Measurements from ENCODE around the gene APEH.

The APEH gene

GRCh38 chr3:49705390-49705960, 31.3 kb downstream of the APEH start:
- Histone ChIP-seq H3K9me3 (ENCODE audit: low read length) (no peaks in the 10 kb centered on the region), H3K27me3 (ENCODE audit: insufficient read depth, low read length) (no peaks in the 10 kb centered on the region), H4K20me1 (ENCODE audit: insufficient read depth, low read length) (no peaks in the 10 kb centered on the region), H2AFZ (ENCODE audit: low read length) (no peak overlapping the region), H3K4me2 (ENCODE audit: low read length) (no peak overlapping the region), H3K4me3 (ENCODE audit: low read depth, low read length, poor library complexity, severe bottlenecking) (no peak overlapping the region), H3K4me1 (ENCODE audit: insufficient read depth, low read length, severe bottlenecking) (no peaks in the 10 kb centered on the region), H3K9me2 (ENCODE audit: low read depth, low read length) (no peaks in the 10 kb centered on the region), H3K36me3 (ENCODE audit: insufficient read depth, low read length) (peaks cover 21% of the 10 kb centered on the region; the same call in 1 of the 2 replicates), H3F3A (ENCODE audit: insufficient read depth, low read length) (no peaks in the 10 kb centered on the region), H3K79me2 (ENCODE audit: insufficient read depth, low read length) (no peaks in the 10 kb centered on the region), H3K9ac (ENCODE audit: low read length) (no peak overlapping the region), H3K27ac (ENCODE audit: low read depth, low read length, poor library complexity, severe bottlenecking) (no peak overlapping the region)
- no peak for TF ChIP-seq EZH2 (IDR thresholded peaks at IDR 0.05; ENCODE audit: borderline replicate concordance, low read length)
- TF ChIP-seq, protein P1, sequence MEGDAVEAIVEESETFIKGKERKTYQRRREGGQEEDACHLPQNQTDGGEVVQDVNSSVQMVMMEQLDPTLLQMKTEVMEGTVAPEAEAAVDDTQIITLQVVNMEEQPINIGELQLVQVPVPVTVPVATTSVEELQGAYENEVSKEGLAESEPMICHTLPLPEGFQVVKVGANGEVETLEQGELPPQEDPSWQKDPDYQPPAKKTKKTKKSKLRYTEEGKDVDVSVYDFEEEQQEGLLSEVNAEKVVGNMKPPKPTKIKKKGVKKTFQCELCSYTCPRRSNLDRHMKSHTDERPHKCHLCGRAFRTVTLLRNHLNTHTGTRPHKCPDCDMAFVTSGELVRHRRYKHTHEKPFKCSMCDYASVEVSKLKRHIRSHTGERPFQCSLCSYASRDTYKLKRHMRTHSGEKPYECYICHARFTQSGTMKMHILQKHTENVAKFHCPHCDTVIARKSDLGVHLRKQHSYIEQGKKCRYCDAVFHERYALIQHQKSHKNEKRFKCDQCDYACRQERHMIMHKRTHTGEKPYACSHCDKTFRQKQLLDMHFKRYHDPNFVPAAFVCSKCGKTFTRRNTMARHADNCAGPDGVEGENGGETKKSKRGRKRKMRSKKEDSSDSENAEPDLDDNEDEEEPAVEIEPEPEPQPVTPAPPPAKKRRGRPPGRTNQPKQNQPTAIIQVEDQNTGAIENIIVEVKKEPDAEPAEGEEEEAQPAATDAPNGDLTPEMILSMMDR (IDR thresholded peaks at IDR 0.05; ENCODE audit: low read length): no peak

GRCh38 chr3:49706456-49707112, 32.4 kb downstream of the APEH start:
- peaks cover 21% of the 10 kb centered on the region; the same call in 1 of the 2 replicates for H3K36me3 ChIP-seq (ENCODE audit: insufficient read depth, low read length)
- H3K9ac ChIP-seq (ENCODE audit: low read length): no peak overlapping the region
- H3K9me2 ChIP-seq (ENCODE audit: low read depth, low read length): no peaks in the 10 kb centered on the region
- no peak overlapping the region for H3K4me3 ChIP-seq (ENCODE audit: low read depth, low read length, poor library complexity, severe bottlenecking)
- no peaks in the 10 kb centered on the region for H3F3A ChIP-seq (ENCODE audit: insufficient read depth, low read length)
- no peak overlapping the region for H3K4me2 ChIP-seq (ENCODE audit: low read length)
- H3K4me1 ChIP-seq (ENCODE audit: insufficient read depth, low read length, severe bottlenecking): no peaks in the 10 kb centered on the region
- H2AFZ ChIP-seq (ENCODE audit: low read length): no peak overlapping the region
- H3K27ac ChIP-seq (ENCODE audit: low read depth, low read length, poor library complexity, severe bottlenecking): no peak overlapping the region
- no peaks in the 10 kb centered on the region for H3K9me3 ChIP-seq (ENCODE audit: low read length)
- H4K20me1 ChIP-seq (ENCODE audit: insufficient read depth, low read length): no peaks in the 10 kb centered on the region
- TF ChIP-seq, protein P1 (IDR thresholded peaks at IDR 0.05; ENCODE audit: low read length): no peak
- TF ChIP-seq EZH2 (IDR thresholded peaks at IDR 0.05; ENCODE audit: borderline replicate concordance, low read length): no peak
- H3K27me3 ChIP-seq (ENCODE audit: insufficient read depth, low read length): no peaks in the 10 kb centered on the region
- H3K79me2 ChIP-seq (ENCODE audit: insufficient read depth, low read length): no peaks in the 10 kb centered on the region

DNA sequence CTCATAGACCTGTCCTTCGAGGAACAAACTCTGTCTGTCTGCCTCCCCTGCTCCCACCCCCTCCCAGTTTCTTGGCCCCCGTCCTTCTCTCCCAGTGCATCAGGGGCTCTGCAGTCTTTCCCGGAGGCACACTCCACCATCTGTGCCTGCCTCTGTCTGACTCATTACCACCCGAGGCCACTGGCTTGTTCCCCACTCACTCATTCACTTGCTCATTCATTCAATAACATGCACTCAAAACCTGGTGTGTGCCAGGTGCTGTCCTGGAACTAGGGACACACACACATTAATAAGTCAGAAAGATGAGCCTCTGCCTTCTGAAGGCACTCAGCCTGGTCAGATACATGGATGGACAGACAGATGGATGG, 32.9 kb downstream of the APEH start:
- Histone ChIP-seq H3K79me2 (ENCODE audit: insufficient read depth, low read length) (no peaks in the 10 kb centered on the region), H3K4me1 (ENCODE audit: insufficient read depth, low read length, severe bottlenecking) (no peaks in the 10 kb centered on the region), H3K4me3 (ENCODE audit: low read depth, low read length, poor library complexity, severe bottlenecking) (no peak overlapping the region), H4K20me1 (ENCODE audit: insufficient read depth, low read length) (no peaks in the 10 kb centered on the region), H3K4me2 (ENCODE audit: low read length) (no peak overlapping the region), H3K36me3 (ENCODE audit: insufficient read depth, low read length) (peaks cover 21% of the 10 kb centered on the region; the same call in 1 of the 2 replicates), H3K27me3 (ENCODE audit: insufficient read depth, low read length) (no peaks in the 10 kb centered on the region), H3K27ac (ENCODE audit: low read depth, low read length, poor library complexity, severe bottlenecking) (no peak overlapping the region), H3K9me3 (ENCODE audit: low read length) (no peaks in the 10 kb centered on the region), H3K9me2 (ENCODE audit: low read depth, low read length) (no peaks in the 10 kb centered on the region), H3F3A (ENCODE audit: insufficient read depth, low read length) (no peaks in the 10 kb centered on the region), H3K9ac (ENCODE audit: low read length) (no peak overlapping the region), H2AFZ (ENCODE audit: low read length) (no peak overlapping the region)
- no peak for TF ChIP-seq EZH2 (IDR thresholded peaks at IDR 0.05; ENCODE audit: borderline replicate concordance, low read length)
- TF ChIP-seq, protein P1 (IDR thresholded peaks at IDR 0.05; ENCODE audit: low read length): no peak

All from OCI-LY1 (cell line).